ENCODE data around the gene TBC1D16. TPM values are rescaled to one million over a fixed set of nuclear protein-coding genes. Genes with fewer than 3 reads are reported as not detected.

Gene TBC1D16
- total and polyA plus RNA-seq, 12 donors, result 4.8 to 23.3 (median 17.0) TPM

- WGBS, 2 donors, result 94 to 95% methylated on average over 13 of the region's 13 CpGs
- intact Hi-C loops (cut with DNase I), result loop anchor here in 1 of 10 donors (10.0 kb wide), 1 partner anchor 91 kb away; no protein-coding TSS in a partner anchor
These were observed 79.8 kb downstream of the TBC1D16 start for GRCh38 chr17:79955691-79956440.

GRCh38 chr17:79955167-79955549 is 80.5 kb downstream of the TBC1D16 start:
- Histone ChIP-seq H3K9me3 (no peaks in the 10 kb centered on the region), H3K27me3 (no peaks in the 10 kb centered on the region), H3K4me3 (no peak overlapping the region), H3K4me1 (peaks cover 3 to 25% (median 18%) of the 10 kb centered on the region in 9 donors), H3K27ac (no peak overlapping the region), H3K36me3 (peaks cover 0 to 7% (median 0%) of the 10 kb centered on the region in 9 donors)
- DNase-seq, result no peak
- intact Hi-C loops (cut with DNase I), result loop anchor here in 1 of 10 donors (10.0 kb wide), 1 partner anchor 90 kb away; no protein-coding TSS in a partner anchor
- TF ChIP-seq, protein P1, sequence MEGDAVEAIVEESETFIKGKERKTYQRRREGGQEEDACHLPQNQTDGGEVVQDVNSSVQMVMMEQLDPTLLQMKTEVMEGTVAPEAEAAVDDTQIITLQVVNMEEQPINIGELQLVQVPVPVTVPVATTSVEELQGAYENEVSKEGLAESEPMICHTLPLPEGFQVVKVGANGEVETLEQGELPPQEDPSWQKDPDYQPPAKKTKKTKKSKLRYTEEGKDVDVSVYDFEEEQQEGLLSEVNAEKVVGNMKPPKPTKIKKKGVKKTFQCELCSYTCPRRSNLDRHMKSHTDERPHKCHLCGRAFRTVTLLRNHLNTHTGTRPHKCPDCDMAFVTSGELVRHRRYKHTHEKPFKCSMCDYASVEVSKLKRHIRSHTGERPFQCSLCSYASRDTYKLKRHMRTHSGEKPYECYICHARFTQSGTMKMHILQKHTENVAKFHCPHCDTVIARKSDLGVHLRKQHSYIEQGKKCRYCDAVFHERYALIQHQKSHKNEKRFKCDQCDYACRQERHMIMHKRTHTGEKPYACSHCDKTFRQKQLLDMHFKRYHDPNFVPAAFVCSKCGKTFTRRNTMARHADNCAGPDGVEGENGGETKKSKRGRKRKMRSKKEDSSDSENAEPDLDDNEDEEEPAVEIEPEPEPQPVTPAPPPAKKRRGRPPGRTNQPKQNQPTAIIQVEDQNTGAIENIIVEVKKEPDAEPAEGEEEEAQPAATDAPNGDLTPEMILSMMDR (IDR thresholded peaks at IDR 0.05), result no peak
- 96 to 97% methylated on average over 10 of the region's 10 CpGs for WGBS, 2 donors
- ATAC-seq, result no peak

More at GRCh38 chr17:79955691-79956440, 79.8 kb downstream of the TBC1D16 start:
- ATAC-seq (no peak), DNase-seq (no peak)
- no peaks in the 10 kb centered on the region for H3K36me3 ChIP-seq
- TF ChIP-seq, protein P1 (IDR thresholded peaks at IDR 0.05), result no peak
- H3K9me3 ChIP-seq, result peaks cover 0 to under 1% (median 0%) of the 10 kb centered on the region in 11 donors
- no peak overlapping the region for H3K4me3 ChIP-seq
- H3K27ac ChIP-seq, result no peak overlapping the region
- H3K4me1 ChIP-seq, result peaks cover 3 to 23% (median 18%) of the 10 kb centered on the region in 9 donors
- H3K27me3 ChIP-seq, result no peaks in the 10 kb centered on the region

GRCh38 chr17:79954281-79955166 is 81.1 kb downstream of the TBC1D16 start:
- H3K27me3 ChIP-seq, result no peaks in the 10 kb centered on the region
- no peak overlapping the region for H3K27ac ChIP-seq
- H3K4me1 ChIP-seq, result peaks cover 3 to 25% (median 18%) of the 10 kb centered on the region in 9 donors
- H3K9me3 ChIP-seq, result no peaks in the 10 kb centered on the region
- peaks cover 0 to 13% (median 3%) of the 10 kb centered on the region in 9 donors for H3K36me3 ChIP-seq
- WGBS, 2 donors, result 93 to 96% methylated on average over 25 of the region's 25 CpGs
- DNase-seq (no peak), ATAC-seq (no peak)
- H3K4me3 ChIP-seq, result no peak overlapping the region
- intact Hi-C loops (cut with DNase I), result loop anchor here in 1 of 10 donors (10.0 kb wide), 1 partner anchor 90 kb away; no protein-coding TSS in a partner anchor
- TF ChIP-seq, protein P1 (IDR thresholded peaks at IDR 0.05), result no peak

- ATAC-seq (no peak), DNase-seq (no peak)
- H3K9me3 ChIP-seq, result no peaks in the 10 kb centered on the region
- peaks cover 3 to 25% (median 18%) of the 10 kb centered on the region in 9 donors for H3K4me1 ChIP-seq
- H3K4me3 ChIP-seq, result no peak overlapping the region
- intact Hi-C loops (cut with DNase I), result loop anchor here in 1 of 10 donors (10.0 kb wide), 1 partner anchor 89 kb away; no protein-coding TSS in a partner anchor
- H3K27ac ChIP-seq, result no peak overlapping the region
- H3K36me3 ChIP-seq, result peaks cover 0 to 25% (median 6%) of the 10 kb centered on the region in 9 donors
- TF ChIP-seq, protein P1 (IDR thresholded peaks at IDR 0.05), result no peak
- H3K27me3 ChIP-seq, result no peaks in the 10 kb centered on the region
These were observed 82.3 kb downstream of the TBC1D16 start for GRCh38 chr17:79953335-79953734.
